GM19455 (cell line): ENCODE data around the gene PPARD.

Experiments used
- ATAC-seq: cut with Tn5 transposase; IDR thresholded peaks from one replicate; pipeline ENCODE4 v1.9.1; 2021; ENCODE audit not compliant: unreplicated experiment

PPARD gene

DNA sequence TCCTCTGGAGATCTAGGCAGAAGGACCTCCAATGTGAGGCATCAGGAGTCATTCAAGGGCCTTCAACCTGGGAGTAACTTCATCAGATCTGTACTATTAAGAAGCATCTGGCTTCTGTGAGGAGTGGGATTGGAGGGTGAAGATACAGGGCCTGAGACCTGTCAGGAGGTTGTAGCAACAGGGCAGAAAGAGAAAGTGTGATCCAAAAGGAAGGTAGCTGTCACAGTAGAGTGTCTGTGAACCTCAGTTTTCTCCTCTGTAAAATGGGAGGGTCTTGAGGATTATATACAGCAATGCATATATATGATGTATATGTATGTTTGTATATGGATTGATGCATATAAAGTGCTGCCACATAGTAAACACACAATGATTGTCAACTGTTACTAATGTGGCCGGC is 123.3 kb downstream of the PPARD start:
- no peak for ATAC-seq

DNA sequence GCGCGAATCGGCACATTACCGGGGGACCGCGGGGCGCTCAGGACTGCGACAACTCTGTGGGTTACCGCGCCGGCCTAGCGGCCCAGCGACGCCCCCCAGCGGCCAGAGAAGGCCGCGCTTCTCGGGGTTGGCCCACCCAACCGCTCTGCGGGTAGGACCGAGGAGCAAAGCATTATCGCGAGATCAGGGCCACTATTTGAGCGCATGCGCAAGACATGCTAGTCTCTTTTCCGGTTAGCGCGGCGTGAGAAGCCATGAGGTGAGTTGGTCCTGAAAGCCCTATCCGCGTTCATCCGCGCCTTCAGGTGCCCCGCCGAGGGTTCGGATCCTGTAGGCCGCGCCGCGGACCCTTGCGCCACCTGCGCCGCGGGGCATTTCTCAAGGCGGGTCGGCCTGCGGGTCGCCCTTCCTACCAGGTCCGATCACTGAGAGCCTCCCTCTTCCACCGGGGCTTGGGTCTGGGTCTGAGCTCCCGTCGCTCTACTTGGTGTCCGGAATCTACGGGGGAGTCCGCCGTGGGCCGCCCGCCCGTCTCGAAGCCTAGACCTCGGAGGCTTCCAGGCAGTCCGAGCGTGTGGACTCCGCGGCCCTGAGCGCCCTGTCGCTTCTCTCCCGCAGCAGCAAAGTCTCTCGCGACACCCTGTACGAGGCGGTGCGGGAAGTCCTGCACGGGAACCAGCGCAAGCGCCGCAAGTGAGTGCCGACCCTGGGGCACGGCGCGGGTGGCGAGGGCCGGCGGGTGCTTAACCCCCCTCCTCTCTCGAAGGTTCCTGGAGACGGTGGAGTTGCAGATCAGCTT is 126.0 kb downstream of the PPARD start, which contains the start of gene RPL10A:
Gene RPL10A, plus strand, starts transcription at position 221 of the 799 bp plus-strand sequence. Its CDS starts 34 bp downstream, at position 255.
- ATAC-seq, result peak; percentile 66

DNA sequence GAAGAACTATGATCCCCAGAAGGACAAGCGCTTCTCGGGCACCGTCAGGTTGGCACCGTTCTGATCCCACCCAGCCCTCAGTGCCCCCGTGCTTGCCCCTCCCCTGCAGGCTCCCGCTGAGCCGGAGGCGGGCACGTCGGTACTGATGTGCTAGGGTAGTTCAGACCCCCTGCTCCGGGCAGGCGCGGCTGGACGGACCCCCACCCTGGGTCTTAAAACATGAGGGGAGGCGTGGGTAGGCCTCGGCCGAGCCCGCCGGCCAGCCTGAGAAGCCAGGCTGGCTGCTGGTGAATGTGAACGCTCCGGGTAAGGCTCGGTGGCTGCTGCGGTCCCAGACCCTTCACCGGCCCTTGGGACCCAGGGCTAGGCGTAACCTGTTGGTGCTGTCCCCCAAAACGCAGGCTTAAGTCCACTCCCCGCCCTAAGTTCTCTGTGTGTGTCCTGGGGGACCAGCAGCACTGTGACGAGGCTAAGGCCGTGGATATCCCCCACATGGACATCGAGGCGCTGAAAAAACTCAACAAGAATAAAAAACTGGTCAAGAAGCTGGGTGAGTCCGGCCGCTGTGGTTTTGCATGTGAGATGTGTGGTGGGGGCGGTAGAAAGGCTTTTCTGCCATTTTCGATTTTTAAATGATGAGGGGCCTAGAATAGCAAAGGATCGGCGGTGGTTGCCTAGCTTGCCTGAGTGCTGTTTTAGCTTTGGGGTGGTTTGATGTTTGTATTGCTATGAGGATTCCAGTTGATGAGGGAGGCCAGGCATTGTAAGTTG is 126.8 kb downstream of the PPARD start:
- ATAC-seq, result peak; percentile 4

DNA sequence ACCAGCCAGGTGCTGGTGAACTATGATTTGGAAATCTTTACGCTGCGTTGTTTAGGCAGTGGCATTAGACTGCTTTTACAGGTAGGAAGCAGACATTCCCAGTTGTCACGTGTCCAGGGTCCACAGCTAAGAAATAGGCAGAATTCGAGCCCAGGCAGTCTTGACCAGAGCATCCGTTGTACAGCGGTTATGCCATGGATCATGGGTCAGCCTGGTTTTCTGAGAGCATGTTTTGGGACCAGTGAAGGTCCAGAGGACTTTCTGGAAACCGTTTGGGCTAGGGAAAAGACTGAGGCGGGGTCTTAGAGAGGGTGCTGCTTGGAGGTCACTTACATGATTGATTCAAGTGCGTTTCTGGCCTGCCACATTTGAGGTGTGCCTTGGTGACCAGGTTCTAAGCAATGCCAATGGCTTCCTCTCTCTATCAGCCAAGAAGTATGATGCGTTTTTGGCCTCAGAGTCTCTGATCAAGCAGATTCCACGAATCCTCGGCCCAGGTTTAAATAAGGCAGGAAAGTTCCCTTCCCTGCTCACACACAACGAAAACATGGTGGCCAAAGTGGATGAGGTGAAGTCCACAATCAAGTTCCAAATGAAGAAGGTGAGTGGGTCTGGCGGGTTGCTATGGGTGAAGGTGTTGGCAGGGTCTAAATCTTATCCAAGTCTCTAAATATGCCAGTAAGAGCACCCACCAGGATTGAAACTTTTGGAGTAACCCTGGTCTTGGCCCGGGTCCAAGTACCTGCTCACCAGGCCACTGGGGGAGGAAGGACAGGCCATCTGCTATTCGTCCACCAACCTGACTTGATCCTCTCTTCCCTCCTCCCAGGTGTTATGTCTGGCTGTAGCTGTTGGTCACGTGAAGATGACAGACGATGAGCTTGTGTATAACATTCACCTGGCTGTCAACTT is 127.6 kb downstream of the PPARD start:
- no peak for ATAC-seq

DNA sequence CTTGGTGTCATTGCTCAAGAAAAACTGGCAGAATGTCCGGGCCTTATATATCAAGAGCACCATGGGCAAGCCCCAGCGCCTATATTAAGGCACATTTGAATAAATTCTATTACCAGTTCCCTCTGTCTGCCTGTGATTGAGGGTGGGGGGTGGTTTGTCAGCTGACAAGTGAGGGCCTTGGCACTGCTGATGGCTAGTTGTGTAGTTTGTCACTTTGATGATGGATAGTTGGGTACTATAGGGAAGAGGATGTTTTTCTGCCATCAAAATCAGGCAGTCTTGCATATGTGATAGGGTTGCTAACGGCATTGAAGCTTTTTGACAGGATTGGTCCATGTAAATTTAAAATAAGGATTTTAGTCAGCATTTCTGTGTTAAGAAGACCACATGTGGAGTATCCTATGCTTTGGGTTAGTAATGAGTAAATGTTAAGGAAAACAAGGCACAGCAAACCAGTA is 128.3 kb downstream of the PPARD start:
- no peak for ATAC-seq

DNA sequence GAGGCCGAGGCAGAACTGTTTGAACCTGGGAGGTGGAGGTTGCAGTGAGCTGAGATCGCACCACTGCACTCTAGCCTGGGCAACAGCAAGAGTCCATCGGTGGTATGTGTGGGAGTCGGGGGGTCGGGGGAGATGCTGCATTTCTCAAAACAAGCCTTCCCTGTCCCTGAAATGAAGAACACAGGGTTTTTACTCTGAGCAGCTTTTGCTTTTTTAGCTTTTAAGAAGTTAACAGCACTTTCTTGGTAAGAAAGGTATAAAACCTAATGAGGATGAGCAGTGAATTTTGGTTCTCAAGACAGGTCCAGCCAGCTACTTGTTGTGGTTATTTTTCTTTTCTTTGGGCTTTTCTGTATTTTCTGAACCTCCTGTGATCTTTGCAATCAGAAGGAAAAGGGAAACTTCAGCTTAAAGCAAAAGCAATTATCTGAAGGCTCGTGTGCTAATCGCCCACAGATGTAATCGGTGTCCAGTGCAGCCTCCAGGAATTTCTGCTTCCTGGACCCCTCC is 129.5 kb downstream of the PPARD start:
- no peak for ATAC-seq

DNA sequence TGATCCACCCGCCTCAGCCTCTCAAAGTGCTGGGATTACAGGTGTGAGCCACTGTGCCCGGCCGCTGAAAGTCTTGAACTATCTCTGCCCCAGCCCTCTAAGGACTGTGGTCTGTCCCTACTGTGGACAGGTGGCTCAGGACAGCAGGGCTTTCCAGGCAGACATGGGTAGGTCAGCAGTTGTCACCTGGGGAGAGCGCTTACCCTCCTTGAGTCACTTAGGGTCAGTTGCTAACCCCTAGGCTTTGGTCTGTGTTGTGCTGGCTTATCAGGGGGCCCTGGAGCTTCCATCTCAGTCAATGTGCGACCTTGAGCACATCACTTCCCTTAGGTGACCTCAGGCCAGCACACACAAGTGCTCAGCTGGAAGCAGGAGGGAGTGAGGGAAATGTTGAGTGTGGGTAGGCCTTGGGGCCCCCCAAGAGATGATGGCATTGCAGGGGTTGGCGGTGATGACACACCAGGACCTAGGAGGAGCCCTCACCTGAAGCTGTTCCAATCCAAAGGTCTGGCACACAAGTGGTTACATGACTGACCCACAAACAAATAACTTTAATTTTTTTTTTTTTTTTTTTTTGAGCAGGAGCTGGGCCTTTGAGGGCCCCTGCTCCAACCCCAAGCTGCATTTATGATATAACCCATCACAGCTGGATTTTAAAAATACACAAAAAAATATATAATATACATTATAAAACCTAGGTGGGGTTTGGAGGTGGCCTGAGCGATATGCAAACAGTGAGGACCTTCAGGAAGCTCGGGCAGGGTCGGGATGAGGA is 130.9 kb downstream of the PPARD start:
- ATAC-seq, result no peak

DNA sequence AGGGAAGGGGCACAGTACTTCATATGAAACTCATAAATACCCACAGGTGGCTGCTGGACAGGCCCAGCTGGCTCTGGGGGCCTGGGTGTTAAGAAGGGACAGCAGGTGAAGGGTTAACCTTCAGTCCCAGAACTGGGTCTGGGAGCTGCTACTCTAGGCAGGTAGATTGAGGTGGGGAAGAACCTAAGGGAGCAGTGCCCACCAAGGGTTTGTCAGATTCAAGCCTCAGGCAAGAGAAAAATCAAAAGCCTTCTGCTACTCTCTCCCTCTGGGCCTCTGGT is 131.4 kb downstream of the PPARD start:
- ATAC-seq, result no peak

DNA sequence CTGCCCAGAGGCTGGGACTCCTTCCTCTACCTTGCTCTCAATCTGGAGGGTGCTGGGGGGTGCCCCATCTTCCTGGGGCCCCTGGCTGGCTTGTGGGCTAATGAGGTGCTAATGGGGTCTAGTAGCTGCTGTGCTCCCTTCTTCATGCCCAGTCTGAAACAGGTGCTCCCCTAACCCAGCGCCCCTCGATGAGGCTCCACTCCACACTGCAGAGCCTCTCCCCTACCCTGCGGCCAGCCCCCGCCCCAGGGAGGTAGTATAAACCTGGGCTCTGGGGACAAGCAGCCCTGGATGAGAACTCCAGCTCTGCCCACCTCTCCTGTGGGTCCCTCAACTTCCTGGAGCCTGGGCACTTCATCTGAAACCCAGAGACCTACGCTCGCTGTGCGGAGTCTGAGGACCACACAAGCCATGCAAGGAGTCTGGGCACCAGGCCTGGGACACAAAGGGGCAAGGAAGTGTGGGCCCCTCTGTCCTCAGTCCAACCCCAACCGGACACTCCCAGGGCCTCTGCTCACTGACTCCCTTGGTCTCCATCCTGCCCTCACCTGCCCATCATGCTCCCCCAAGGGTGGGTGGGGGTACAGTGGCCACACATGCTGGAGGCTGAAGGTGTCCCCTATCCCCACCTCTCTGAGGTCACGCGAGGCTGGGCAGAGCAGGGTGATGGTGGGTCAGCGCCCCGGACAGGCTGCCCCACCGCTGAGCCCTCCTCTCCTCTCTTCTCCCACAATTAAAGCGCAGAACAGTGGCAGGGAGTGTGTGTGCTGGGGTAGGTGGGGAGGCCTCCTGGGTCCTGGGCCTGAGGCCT is 132.0 kb downstream of the PPARD start:
- ATAC-seq, result no peak

DNA sequence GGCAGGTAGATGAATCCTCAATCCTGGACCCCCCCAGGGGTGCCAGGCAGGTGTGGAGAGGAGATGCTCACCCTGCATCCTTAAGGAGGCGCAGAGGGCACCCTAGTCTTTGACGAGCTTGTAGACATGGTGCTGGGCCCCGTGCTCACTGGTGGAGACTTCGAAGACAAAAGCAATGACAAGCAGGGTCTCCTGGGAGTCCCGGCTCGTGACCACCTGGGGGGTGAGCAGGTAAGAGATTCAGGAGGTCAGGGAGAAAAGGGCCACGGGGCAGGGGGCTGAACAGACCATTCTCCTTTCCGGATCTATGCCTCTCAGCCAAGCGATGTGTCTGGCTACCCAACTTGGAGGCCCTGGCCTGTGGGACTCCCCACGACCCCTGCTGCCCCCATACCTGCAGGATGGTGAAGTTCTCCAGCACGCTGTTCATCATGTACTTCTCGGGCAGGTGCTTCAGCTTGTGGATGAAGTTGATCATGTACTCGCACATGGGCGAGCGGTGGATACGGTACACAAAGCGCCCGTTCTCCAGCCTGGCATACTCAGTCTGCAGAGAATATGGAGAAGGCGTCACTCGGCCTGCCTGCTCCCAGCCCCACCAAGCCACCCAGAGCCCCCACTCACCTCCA is 132.7 kb downstream of the PPARD start:
- ATAC-seq, result no peak

DNA sequence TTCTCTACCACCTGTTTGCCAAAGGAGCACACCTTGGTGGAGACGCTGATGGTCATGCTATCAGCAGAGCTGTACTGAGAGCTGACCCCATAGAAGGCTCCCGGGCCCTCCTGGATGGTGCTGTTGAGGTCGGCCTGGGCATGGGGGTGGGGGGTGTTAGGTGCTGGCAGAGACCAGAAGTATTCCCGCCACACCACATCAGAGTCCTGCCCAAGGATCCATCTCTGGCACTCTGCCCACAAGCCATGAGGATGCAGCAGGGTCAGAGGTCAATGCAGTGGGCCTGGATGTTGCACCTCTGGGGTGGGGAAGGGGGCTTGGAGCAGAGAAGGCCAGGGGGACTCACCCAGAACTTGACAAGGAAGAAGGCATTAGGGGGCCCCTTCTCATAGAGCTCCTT is 133.2 kb downstream of the PPARD start:
- ATAC-seq, result no peak

DNA sequence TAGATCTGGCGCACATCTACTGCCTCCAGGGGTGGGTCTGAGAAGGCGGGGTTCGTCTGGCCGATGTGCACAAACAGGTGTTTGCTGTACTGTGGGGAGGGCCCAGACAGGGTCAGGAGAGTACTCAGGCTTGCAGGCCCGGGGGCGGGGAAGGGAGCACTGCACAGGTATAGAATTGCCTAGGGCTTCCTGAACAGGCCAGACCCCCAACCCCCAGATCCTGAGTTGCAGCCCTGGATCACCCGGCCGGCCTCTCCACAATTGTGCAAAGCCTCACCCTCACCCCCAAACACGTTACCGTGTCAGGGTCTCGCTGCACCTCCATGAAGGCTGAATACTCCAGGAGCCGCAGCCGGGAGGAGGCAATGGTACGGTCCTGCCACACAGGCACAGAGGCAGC is 133.6 kb downstream of the PPARD start:
- ATAC-seq, result no peak

DNA sequence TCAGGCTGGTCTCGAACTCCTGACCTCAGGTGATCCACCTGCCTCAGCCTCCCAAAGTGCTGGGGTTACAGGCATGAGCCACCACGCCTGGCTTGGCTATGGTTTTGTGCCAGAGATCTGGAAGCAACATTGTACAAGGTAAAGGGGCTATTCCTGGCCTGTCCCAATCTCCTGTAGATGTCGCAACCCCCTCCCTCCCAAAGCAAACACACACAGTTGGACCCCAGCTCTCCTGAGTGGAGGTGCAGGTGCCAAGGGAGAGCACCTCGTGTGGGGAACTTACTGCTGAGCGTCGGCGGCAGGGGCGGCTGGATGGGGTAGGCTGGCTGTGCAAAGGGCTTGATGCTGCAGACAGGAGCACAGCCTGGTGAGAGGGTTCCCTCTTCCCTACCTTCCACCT is 134.7 kb downstream of the PPARD start:
- ATAC-seq, result no peak
